ENCODE measurements around the gene OXSR1.
"Not testable (repeated sequence)": the region's sequence is repeated elsewhere in the genome, so short reads cannot be mapped to it uniquely, and the experiment has no call there.

The OXSR1 gene

GRCh38 chr3:38168151-38169026 lies 3.1 kb downstream of the OXSR1 start:
- no peak for DNase-seq

GRCh38 chr3:38169027-38169317 lies 3.6 kb downstream of the OXSR1 start:
- no peak for DNase-seq

GRCh38 chr3:38170722-38171121 lies 5.4 kb downstream of the OXSR1 start:
- DNase-seq: no peak

GRCh38 chr3:38171622-38172021 lies 6.3 kb downstream of the OXSR1 start:
- no peak for DNase-seq

- no peak for DNase-seq
Measured at GRCh38 chr3:38173834-38174418, 8.6 kb downstream of the OXSR1 start.

- DNase-seq: no peak
Measured at GRCh38 chr3:38177181-38177580, 11.8 kb downstream of the OXSR1 start.

- DNase-seq: no peak
Measured at GRCh38 chr3:38186781-38187180, 21.4 kb downstream of the OXSR1 start.

- no peak for DNase-seq
Measured at GRCh38 chr3:38190481-38190881, 25.1 kb downstream of the OXSR1 start.

- DNase-seq: not testable (repeated sequence)
Measured at GRCh38 chr3:38202931-38203330, 37.6 kb downstream of the OXSR1 start.

GRCh38 chr3:38203690-38204089 lies 38.4 kb downstream of the OXSR1 start:
- DNase-seq: no peak

- DNase-seq: no peak
Measured at GRCh38 chr3:38204599-38205471, 39.5 kb downstream of the OXSR1 start.

- DNase-seq: no peak
Measured at GRCh38 chr3:38205472-38205805, 40.1 kb downstream of the OXSR1 start.

GRCh38 chr3:38207254-38208003 lies 42.1 kb downstream of the OXSR1 start:
- peak; percentile 24 to 57 for DNase-seq

- DNase-seq: no peak
Measured at GRCh38 chr3:38210141-38210757, 44.9 kb downstream of the OXSR1 start.

- DNase-seq: no peak
Measured at GRCh38 chr3:38212141-38212540, 46.8 kb downstream of the OXSR1 start.

- DNase-seq: no peak
Measured at GRCh38 chr3:38214560-38214959, 49.2 kb downstream of the OXSR1 start.

- DNase-seq: no peak
Measured at GRCh38 chr3:38219609-38220197, 54.4 kb downstream of the OXSR1 start.

- DNase-seq: no peak
Measured at GRCh38 chr3:38221005-38221404, 55.7 kb downstream of the OXSR1 start.

GRCh38 chr3:38222032-38222634 lies 56.8 kb downstream of the OXSR1 start:
- DNase-seq: no peak

GRCh38 chr3:38224357-38224756 lies 59.0 kb downstream of the OXSR1 start:
- no peak for DNase-seq

GRCh38 chr3:38226273-38226672 lies 60.9 kb downstream of the OXSR1 start:
- no peak for DNase-seq

- peak in 1 of 2 donors; percentile 38 for DNase-seq
Measured at GRCh38 chr3:38227989-38228388, 62.7 kb downstream of the OXSR1 start.
